HL-60/S4 treated with phorbol 12-myristate 13-acetate at 8.2 ng/mL for 4 days and 3 days (cell line): ENCODE measurements around the gene PTPRN2.
"Not testable (repeated sequence)": the region's sequence is repeated elsewhere in the genome, so short reads cannot be mapped to it uniquely, and the experiment has no call there.

Experiments used
- in situ Hi-C: fragments of 300-500 bp; cut with MboI; formaldehyde crosslinking; loops from 2 replicates; pipeline ENCODE4 v1.15.0; 2022; ENCODE audit warnings: low sequenced_read_pairs

Gene PTPRN2

GRCh38 chr7:157857578-157858075 is 730.0 kb downstream of the PTPRN2 start:
- in situ Hi-C loops = loop anchor here (25.0 kb wide), 1 partner anchor 420 kb away; no protein-coding TSS in a partner anchor

- in situ Hi-C loops = loop anchor here (25.0 kb wide), 1 partner anchor 420 kb away; no protein-coding TSS in a partner anchor
These were observed 730.6 kb downstream of the PTPRN2 start for GRCh38 chr7:157856873-157857577.

GRCh38 chr7:157855452-157856213 is 732.0 kb downstream of the PTPRN2 start:
- in situ Hi-C loops = loop anchor here (25.0 kb wide), 1 partner anchor 418 kb away; no protein-coding TSS in a partner anchor

GRCh38 chr7:157855016-157855415 is 732.6 kb downstream of the PTPRN2 start:
- in situ Hi-C loops = loop anchor here (25.0 kb wide), 1 partner anchor 418 kb away; no protein-coding TSS in a partner anchor

- in situ Hi-C loops = loop anchor here (25.0 kb wide), 1 partner anchor 417 kb away; no protein-coding TSS in a partner anchor
These were observed 733.3 kb downstream of the PTPRN2 start for GRCh38 chr7:157854066-157854891.

- in situ Hi-C loops = loop anchor here (25.0 kb wide), 1 partner anchor 416 kb away; no protein-coding TSS in a partner anchor
These were observed 733.9 kb downstream of the PTPRN2 start for GRCh38 chr7:157853789-157854065.

GRCh38 chr7:157853076-157853788 is 734.4 kb downstream of the PTPRN2 start:
- in situ Hi-C loops = loop anchor here (25.0 kb wide), 1 partner anchor 416 kb away; no protein-coding TSS in a partner anchor

- in situ Hi-C loops = loop anchor here (25.0 kb wide), 1 partner anchor 414 kb away; no protein-coding TSS in a partner anchor
These were observed 736.0 kb downstream of the PTPRN2 start for GRCh38 chr7:157851501-157852067.

GRCh38 chr7:157850481-157851444 is 736.9 kb downstream of the PTPRN2 start:
- in situ Hi-C loops = loop anchor here (25.0 kb wide), 1 partner anchor 413 kb away; no protein-coding TSS in a partner anchor

- in situ Hi-C loops = loop anchor here (25.0 kb wide), 1 partner anchor 412 kb away; no protein-coding TSS in a partner anchor
These were observed 737.9 kb downstream of the PTPRN2 start for GRCh38 chr7:157849726-157850125.

GRCh38 chr7:157849341-157849596 is 738.4 kb downstream of the PTPRN2 start:
- in situ Hi-C loops = no loop called here

- in situ Hi-C loops = no loop called here
These were observed 738.9 kb downstream of the PTPRN2 start for GRCh38 chr7:157848508-157849340.

- in situ Hi-C loops = not testable (repeated sequence)
These were observed 739.7 kb downstream of the PTPRN2 start for GRCh38 chr7:157847756-157848487.

GRCh38 chr7:157846746-157847145 is 740.9 kb downstream of the PTPRN2 start:
- in situ Hi-C loops = not testable (repeated sequence)

GRCh38 chr7:157846271-157846670 is 741.4 kb downstream of the PTPRN2 start:
- in situ Hi-C loops = no loop called here

- in situ Hi-C loops = no loop called here
These were observed 742.3 kb downstream of the PTPRN2 start for GRCh38 chr7:157845203-157845835.

GRCh38 chr7:157844611-157845010 is 743.0 kb downstream of the PTPRN2 start:
- in situ Hi-C loops = no loop called here
